Medulla oblongata (tissue), 1 donor: ENCODE measurements around the gene RAB33A.
A peak's percentile ranks its signal among the peaks of the same experiment; 100 is the strongest.

ENCODE experiments used
- DNase-seq: peaks from one replicate; pipeline ENCODE4 v3.0.0-alpha.2; 2015; ENCODE audit errors: extremely low spot score

RAB33A gene

GRCh38 chrX:130171446-130172126 lies at the start of gene RAB33A:
TSS of gene RAB33A (plus strand) at chrX:130171962. CDS start at chrX:130172063, 101 bp downstream.
- peak; percentile 59 for DNase-seq

- DNase-seq: no peak
These were observed 47.2 kb upstream of the RAB33A start for GRCh38 chrX:130124577-130124976.

GRCh38 chrX:130125091-130125874 lies 46.5 kb upstream of the RAB33A start:
- DNase-seq: peak; percentile 23

GRCh38 chrX:130130990-130131389 lies 40.8 kb upstream of the RAB33A start:
- DNase-seq: no peak

GRCh38 chrX:130136496-130136895 lies 35.3 kb upstream of the RAB33A start:
- no peak for DNase-seq

GRCh38 chrX:130136961-130137360 lies 34.8 kb upstream of the RAB33A start:
- DNase-seq: no peak

GRCh38 chrX:130139474-130140201 lies 32.1 kb upstream of the RAB33A start:
- DNase-seq: no peak

- DNase-seq: no peak
These were observed 27.3 kb upstream of the RAB33A start for GRCh38 chrX:130144509-130144908.

- no peak for DNase-seq
These were observed 26.6 kb upstream of the RAB33A start for GRCh38 chrX:130145123-130145522.

GRCh38 chrX:130147631-130148030 lies 24.1 kb upstream of the RAB33A start:
- DNase-seq: no peak

GRCh38 chrX:130155564-130155963 lies 16.2 kb upstream of the RAB33A start:
- no peak for DNase-seq

- DNase-seq: no peak
These were observed 13.5 kb upstream of the RAB33A start for GRCh38 chrX:130158311-130158710.

- no peak for DNase-seq
These were observed 12.0 kb upstream of the RAB33A start for GRCh38 chrX:130159776-130160175.

- no peak for DNase-seq
These were observed 9.5 kb upstream of the RAB33A start for GRCh38 chrX:130162094-130162735.

GRCh38 chrX:130163398-130163797 lies 8.4 kb upstream of the RAB33A start:
- DNase-seq: no peak

GRCh38 chrX:130165181-130165702 lies 6.5 kb upstream of the RAB33A start:
- DNase-seq: peak; percentile 46

GRCh38 chrX:130165703-130166502 lies 5.9 kb upstream of the RAB33A start, which contains the start of gene AIFM1:
TSS of gene AIFM1 (minus strand) at chrX:130165841. CDS start at chrX:130165656, 185 bp downstream.
- DNase-seq: peak; percentile 91

GRCh38 chrX:130166503-130166777 lies 5.3 kb upstream of the RAB33A start:
- DNase-seq: no peak

- DNase-seq: no peak
These were observed 4.7 kb upstream of the RAB33A start for GRCh38 chrX:130167040-130167439.

- peak; percentile 90 for DNase-seq
These were observed 863 bp upstream of the RAB33A start for GRCh38 chrX:130170752-130171445.
